Liver (tissue), 9 donors: ENCODE results near the gene FBLN1. TPM values are rescaled to one million over a fixed set of nuclear protein-coding genes. Genes with fewer than 3 reads are reported as not detected.

ENCODE experiments used
- DNase-seq: peaks from one replicate; pipeline ENCODE4 v3.0.0-alpha.2; 2017; ENCODE audit warnings: low spot score
- H3K27ac ChIP-seq, 2 donors: one replicate each; pipeline ENCODE4 v1.7.0; 2013; ENCODE audit warnings: inconsistent platforms in 2 of 2, low read length in 2 of 2, control low read depth in 1 of 2, low read depth in 1 of 2, mild to moderate bottlenecking in 1 of 2
- H3K27me3 ChIP-seq, 4 donors: one replicate each; pipeline versions ENCODE4 v1.6.1 to v1.7.0; 2013; ENCODE audit warnings: low read length in 3 of 4, inconsistent platforms in 1 of 4, mild to moderate bottlenecking in 1 of 4, moderate library complexity in 1 of 4; ENCODE audit not compliant: control insufficient read depth in 4 of 4, insufficient read depth in 4 of 4
- H3K36me3 ChIP-seq, 4 donors: one replicate each; pipeline versions ENCODE4 v1.6.1 to v1.7.0; 2013; ENCODE audit warnings: low read length in 3 of 4, mild to moderate bottlenecking in 3 of 4, low read depth in 1 of 4, moderate library complexity in 1 of 4; ENCODE audit not compliant: control insufficient read depth in 4 of 4, insufficient read depth in 3 of 4
- H3K4me1 ChIP-seq, 4 donors: one replicate each; pipeline versions ENCODE4 v1.6.1 to v1.7.0; 2013; ENCODE audit warnings: low read length in 3 of 4, mild to moderate bottlenecking in 3 of 4, moderate library complexity in 1 of 4; ENCODE audit not compliant: control insufficient read depth in 4 of 4, insufficient read depth in 4 of 4
- H3K4me3 ChIP-seq, 3 donors: one replicate each; pipeline versions ENCODE4 v1.6.1 to v1.7.0; 2013; ENCODE audit warnings: low read length in 3 of 3, control low read depth in 1 of 3, low read depth in 1 of 3, mild to moderate bottlenecking in 1 of 3
- H3K9ac ChIP-seq, 2 donors: one replicate each; pipeline ENCODE4 v1.7.0; 2013; ENCODE audit warnings: low read length in 2 of 2, mild to moderate bottlenecking in 2 of 2, moderate library complexity in 2 of 2, control low read depth in 1 of 2, low read depth in 1 of 2
- H3K9me3 ChIP-seq, 4 donors: one replicate each; pipeline versions ENCODE4 v1.6.1 to v1.7.0; 2013; ENCODE audit warnings: low read length in 3 of 4; ENCODE audit not compliant: control insufficient read depth in 4 of 4
- EGR1 ChIP-seq, 2 donors: IDR thresholded peaks; 2 replicates each; pipeline ENCODE4 v1.6.1; 2016 to 2018; ENCODE audit warnings: antibody characterized with exemption in 2 of 2, low read depth in 2 of 2
- FOXA1 ChIP-seq: IDR thresholded peaks from 2 replicates; pipeline ENCODE4 v1.6.1; 2016; ENCODE audit warnings: antibody characterized with exemption
- FOXA2 ChIP-seq: IDR thresholded peaks from 2 replicates; pipeline ENCODE4 v1.6.1; 2016; ENCODE audit warnings: antibody characterized with exemption
- GABPA ChIP-seq, 2 donors: IDR thresholded peaks in 1 of 2; conservative IDR thresholded peaks in 1 of 2; 2 replicates each; pipeline ENCODE4 v1.6.1; 2016; ENCODE audit warnings: antibody characterized with exemption in 2 of 2, mild to moderate bottlenecking in 1 of 2, moderate library complexity in 1 of 2
- HNF4A ChIP-seq, 2 donors: conservative IDR thresholded peaks; 2 replicates each; pipeline ENCODE4 v1.6.1; 2016; ENCODE audit warnings: antibody characterized with exemption in 2 of 2, mild to moderate bottlenecking in 2 of 2
- HNF4G ChIP-seq: IDR thresholded peaks from 2 replicates; pipeline ENCODE4 v1.6.1; 2016; ENCODE audit warnings: antibody characterized with exemption
- JUND ChIP-seq, 2 donors: IDR thresholded peaks; 2 replicates each; pipeline ENCODE4 v1.6.1; 2016; ENCODE audit warnings: antibody characterized with exemption in 2 of 2
- NR2F2 ChIP-seq: IDR thresholded peaks from 2 replicates; pipeline ENCODE4 v1.6.1; 2016; ENCODE audit warnings: antibody characterized with exemption
- RAD21 ChIP-seq, 2 donors: IDR thresholded peaks; 2 replicates each; pipeline ENCODE4 v1.6.1; 2016; ENCODE audit warnings: antibody characterized with exemption in 2 of 2, mild to moderate bottlenecking in 2 of 2
- RXRA ChIP-seq, 2 donors: IDR thresholded peaks; 2 replicates each; pipeline ENCODE4 v1.6.1; 2017 to 2018; ENCODE audit warnings: antibody characterized with exemption in 2 of 2, mild to moderate bottlenecking in 1 of 2
- SP1 ChIP-seq: IDR thresholded peaks from 2 replicates; pipeline ENCODE4 v1.6.1; 2018; ENCODE audit warnings: antibody characterized with exemption, mild to moderate bottlenecking
- TAF1 ChIP-seq: conservative IDR thresholded peaks from 2 replicates; pipeline ENCODE4 v1.6.1; 2016; ENCODE audit warnings: antibody characterized with exemption, mild to moderate bottlenecking
- YY1 ChIP-seq: IDR thresholded peaks from 2 replicates; pipeline ENCODE4 v1.6.1; 2016; ENCODE audit warnings: antibody characterized with exemption, mild to moderate bottlenecking
- WGBS: extraction: QIAGEN DNeasy Blood & Tissue Kit; methylation state at CpG from one replicate; pipeline ENCODE4 v1.1.7; 2013; 5-methylcytosine and 5-hydroxymethylcytosine counted together
- polyA plus RNA-seq, 2 donors: library from polyadenylated mRNA; stranded (reverse) in 1 of 2; unstranded in 1 of 2; fragments of 200-250 nt in 1 of 2; fragments of >200 nt in 1 of 2; fragmentation: Nextera tagmentation in 1 of 2; extraction: Ambion mirVana in 1 of 2; gene quantifications; one replicate each; pipeline versions ENCODE4 v1.2.1 to v1.2.3, GENCODE V29; 2013 to 2015
- total RNA-seq, 2 donors: library from RNA; depleted of rRNA; stranded (reverse); fragments of >200 nt; gene quantifications; one replicate each; pipeline ENCODE4 v1.2.3, GENCODE V29; 2014
- TF ChIP-seq, protein P1 (sequence below): fragments of 150-350 bp; IDR thresholded peaks from 2 replicates; pipeline ENCODE4 v1.5.1; 2017; ENCODE audit warnings: improper control_type of control experiment, low read depth, low read length; ENCODE audit not compliant: missing input control
- TF ChIP-seq, protein P2 (sequence below): IDR thresholded peaks from 2 replicates; pipeline ENCODE4 v1.6.1; 2016; ENCODE audit warnings: antibody characterized with exemption
- TF ChIP-seq, protein P3 (sequence below): IDR thresholded peaks from 2 replicates; pipeline ENCODE4 v1.6.1; 2016; ENCODE audit warnings: antibody characterized with exemption
- donor health status: healthy.
- donor health status: healthy.
- donor health status: healthy.
- donor health status: healthy.
- donor health status: healthy.

FBLN1 gene
- total and polyA plus RNA-seq, 4 donors = 2.2 to 9.3 (median 6.3) TPM

GRCh38 chr22:45468872-45469271, 33.8 kb upstream of the FBLN1 start:
- Histone ChIP-seq H3K27ac (no peak overlapping the region), H3K9me3 (no peaks in the 10 kb centered on the region), H3K9ac (no peak overlapping the region), H3K36me3 (no peaks in the 10 kb centered on the region), H3K4me1 (no peaks in the 10 kb centered on the region), H3K4me3 (no peak overlapping the region), H3K27me3 (no peaks in the 10 kb centered on the region)
- 85% methylated on average over 7 of the region's 7 CpGs for WGBS
- no peak for DNase-seq
- TF ChIP-seq FOXA2 = no peak
- no peak for TF ChIP-seq YY1

GRCh38 chr22:45469281-45470073, 33.2 kb upstream of the FBLN1 start:
- TF ChIP-seq FOXA1 (no peak), YY1 (no peak), TAF1 (no peak), HNF4G (no peak)
- TF ChIP-seq, protein P1, sequence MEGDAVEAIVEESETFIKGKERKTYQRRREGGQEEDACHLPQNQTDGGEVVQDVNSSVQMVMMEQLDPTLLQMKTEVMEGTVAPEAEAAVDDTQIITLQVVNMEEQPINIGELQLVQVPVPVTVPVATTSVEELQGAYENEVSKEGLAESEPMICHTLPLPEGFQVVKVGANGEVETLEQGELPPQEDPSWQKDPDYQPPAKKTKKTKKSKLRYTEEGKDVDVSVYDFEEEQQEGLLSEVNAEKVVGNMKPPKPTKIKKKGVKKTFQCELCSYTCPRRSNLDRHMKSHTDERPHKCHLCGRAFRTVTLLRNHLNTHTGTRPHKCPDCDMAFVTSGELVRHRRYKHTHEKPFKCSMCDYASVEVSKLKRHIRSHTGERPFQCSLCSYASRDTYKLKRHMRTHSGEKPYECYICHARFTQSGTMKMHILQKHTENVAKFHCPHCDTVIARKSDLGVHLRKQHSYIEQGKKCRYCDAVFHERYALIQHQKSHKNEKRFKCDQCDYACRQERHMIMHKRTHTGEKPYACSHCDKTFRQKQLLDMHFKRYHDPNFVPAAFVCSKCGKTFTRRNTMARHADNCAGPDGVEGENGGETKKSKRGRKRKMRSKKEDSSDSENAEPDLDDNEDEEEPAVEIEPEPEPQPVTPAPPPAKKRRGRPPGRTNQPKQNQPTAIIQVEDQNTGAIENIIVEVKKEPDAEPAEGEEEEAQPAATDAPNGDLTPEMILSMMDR = no peak
- TF ChIP-seq, protein P2, sequence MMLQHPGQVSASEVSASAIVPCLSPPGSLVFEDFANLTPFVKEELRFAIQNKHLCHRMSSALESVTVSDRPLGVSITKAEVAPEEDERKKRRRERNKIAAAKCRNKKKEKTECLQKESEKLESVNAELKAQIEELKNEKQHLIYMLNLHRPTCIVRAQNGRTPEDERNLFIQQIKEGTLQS = no peak
- H3K27me3 ChIP-seq = no peaks in the 10 kb centered on the region
- no peaks in the 10 kb centered on the region for H3K4me1 ChIP-seq
- no peak overlapping the region for H3K4me3 ChIP-seq
- no peak overlapping the region for H3K27ac ChIP-seq
- H3K36me3 ChIP-seq = no peaks in the 10 kb centered on the region
- DNase-seq = no peak
- 75% methylated on average over 8 of the region's 8 CpGs for WGBS
- no peak overlapping the region for H3K9ac ChIP-seq
- H3K9me3 ChIP-seq = no peaks in the 10 kb centered on the region

DNA sequence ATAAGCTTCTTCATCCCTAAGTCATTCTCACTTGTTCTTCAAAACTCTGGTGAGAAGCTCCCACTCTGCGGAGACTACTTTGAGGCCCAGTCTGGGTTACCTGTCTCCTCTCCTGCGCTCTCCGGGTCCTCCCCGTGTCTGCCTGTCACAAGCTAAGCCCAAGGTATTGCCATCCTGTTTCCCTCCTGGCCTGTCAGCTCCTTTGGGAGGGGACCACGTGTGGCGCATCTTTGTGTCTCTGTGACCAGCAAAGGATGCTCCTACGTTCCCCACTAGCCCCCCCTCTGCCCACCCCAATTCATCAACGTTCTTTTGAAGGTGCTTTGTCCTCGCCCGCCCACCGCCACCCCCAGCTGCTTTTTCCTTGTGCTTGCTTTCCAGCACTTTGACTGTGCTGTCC, 31.8 kb upstream of the FBLN1 start:
- no peak overlapping the region for H3K4me3 ChIP-seq
- 84% methylated on average over 11 of the region's 11 CpGs for WGBS
- H3K9ac ChIP-seq = no peak overlapping the region
- TF ChIP-seq JUND (IDR thresholded peaks at IDR 0.05) = no peak
- TF ChIP-seq RAD21 (IDR thresholded peaks at IDR 0.05) = no peak
- no peak for TF ChIP-seq GABPA (IDR thresholded peaks at IDR 0.05 in 1 of 2, conservative IDR thresholded peaks at IDR 0.05 in 1 of 2)
- no peak for TF ChIP-seq YY1
- TF ChIP-seq HNF4A (conservative IDR thresholded peaks at IDR 0.05) = no peak
- no peak for TF ChIP-seq HNF4G
- TF ChIP-seq, protein P1 = no peak
- no peak for TF ChIP-seq RXRA (IDR thresholded peaks at IDR 0.05)
- no peak for TF ChIP-seq SP1
- no peak for TF ChIP-seq FOXA2
- TF ChIP-seq EGR1 (IDR thresholded peaks at IDR 0.05; ENCODE audit: low read depth in 2 of 2) = no peak
- TF ChIP-seq, protein P3, sequence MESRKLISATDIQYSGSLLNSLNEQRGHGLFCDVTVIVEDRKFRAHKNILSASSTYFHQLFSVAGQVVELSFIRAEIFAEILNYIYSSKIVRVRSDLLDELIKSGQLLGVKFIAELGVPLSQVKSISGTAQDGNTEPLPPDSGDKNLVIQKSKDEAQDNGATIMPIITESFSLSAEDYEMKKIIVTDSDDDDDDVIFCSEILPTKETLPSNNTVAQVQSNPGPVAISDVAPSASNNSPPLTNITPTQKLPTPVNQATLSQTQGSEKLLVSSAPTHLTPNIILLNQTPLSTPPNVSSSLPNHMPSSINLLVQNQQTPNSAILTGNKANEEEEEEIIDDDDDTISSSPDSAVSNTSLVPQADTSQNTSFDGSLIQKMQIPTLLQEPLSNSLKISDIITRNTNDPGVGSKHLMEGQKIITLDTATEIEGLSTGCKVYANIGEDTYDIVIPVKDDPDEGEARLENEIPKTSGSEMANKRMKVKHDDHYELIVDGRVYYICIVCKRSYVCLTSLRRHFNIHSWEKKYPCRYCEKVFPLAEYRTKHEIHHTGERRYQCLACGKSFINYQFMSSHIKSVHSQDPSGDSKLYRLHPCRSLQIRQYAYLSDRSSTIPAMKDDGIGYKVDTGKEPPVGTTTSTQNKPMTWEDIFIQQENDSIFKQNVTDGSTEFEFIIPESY = no peak
- TF ChIP-seq FOXA1 = no peak
- TF ChIP-seq NR2F2 = no peak
- H3K36me3 ChIP-seq = no peaks in the 10 kb centered on the region
- H3K27me3 ChIP-seq = no peaks in the 10 kb centered on the region
- H3K9me3 ChIP-seq = no peaks in the 10 kb centered on the region
- no peak overlapping the region for H3K27ac ChIP-seq
- H3K4me1 ChIP-seq = no peaks in the 10 kb centered on the region
- no peak for DNase-seq
